CD1c-positive myeloid dendritic cell (primary cell): Measurements from ENCODE around the gene ASB15.
A peak's percentile ranks its signal among the peaks of the same experiment; 100 is the strongest.
"Not testable (repeated sequence)": the region's sequence is repeated elsewhere in the genome, so short reads cannot be mapped to it uniquely, and the experiment has no call there.

Experiments
- DNase-seq: peaks from one replicate; pipeline ENCODE4 v3.0.0-alpha.2; 2016; ENCODE audit errors: extremely low spot score

Gene ASB15

DNA sequence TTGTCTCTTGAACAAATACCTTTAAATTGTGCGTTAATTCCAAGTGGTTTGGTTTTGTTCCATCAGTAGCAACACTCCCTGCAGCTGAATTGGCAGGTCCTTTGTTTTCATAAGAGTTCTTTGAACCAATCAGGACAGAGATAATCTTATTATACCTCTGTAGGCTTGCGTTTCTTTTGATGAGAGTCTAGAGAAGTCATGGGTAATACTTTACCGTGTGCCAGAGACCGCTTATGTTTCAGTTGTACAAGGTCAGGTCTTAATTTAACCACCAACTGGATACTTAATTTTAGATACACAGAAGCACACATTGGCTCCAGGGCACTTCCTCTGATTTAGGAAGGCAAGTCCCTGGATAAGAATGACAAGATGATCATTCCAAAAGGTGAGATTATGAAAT lies at the start of gene ASB15:
TSS of gene ASB15 (plus strand) at position 292 of the 400 bp plus-strand sequence. CDS start 12,682 bp downstream, outside the sequence.
- no peak for DNase-seq

DNA sequence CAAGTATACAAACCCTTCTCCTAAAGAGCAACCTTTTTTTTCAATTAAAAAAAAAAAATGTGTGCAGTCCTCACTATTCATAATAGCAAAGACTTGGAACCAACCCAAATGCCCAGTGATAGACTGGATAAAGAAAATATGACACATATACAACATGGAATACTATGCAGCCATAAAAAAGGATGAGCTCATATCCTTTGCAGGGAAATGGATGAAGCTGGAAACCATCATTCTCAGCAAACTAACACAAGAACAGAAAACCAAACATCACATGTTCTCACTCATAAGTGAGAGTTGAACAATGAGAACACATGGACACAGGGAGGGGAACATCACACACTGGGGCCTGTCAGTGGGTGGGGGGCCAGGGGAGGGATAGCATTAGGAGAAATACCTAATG lies 49.5 kb upstream of the ASB15 start:
- not testable (repeated sequence) for DNase-seq

DNA sequence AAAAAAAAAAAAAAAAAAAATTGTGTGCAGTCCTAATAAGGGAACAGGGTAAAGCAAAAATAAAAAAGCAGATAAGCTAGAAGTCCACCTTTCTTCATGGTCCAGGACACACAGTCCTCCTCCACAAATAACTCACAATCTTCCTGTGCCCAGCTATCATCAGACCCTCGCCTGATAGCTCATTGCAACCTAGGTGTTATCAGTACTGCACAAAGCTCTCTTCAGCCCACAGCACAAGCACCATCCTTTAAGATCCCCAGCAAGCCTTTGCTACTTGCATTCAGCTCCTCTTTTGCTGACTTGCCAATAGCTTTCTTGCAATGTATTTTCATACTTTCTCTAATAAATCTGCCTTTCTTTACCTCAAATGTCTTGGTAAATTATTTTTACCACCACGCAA lies 49.0 kb upstream of the ASB15 start:
- DNase-seq: no peak

DNA sequence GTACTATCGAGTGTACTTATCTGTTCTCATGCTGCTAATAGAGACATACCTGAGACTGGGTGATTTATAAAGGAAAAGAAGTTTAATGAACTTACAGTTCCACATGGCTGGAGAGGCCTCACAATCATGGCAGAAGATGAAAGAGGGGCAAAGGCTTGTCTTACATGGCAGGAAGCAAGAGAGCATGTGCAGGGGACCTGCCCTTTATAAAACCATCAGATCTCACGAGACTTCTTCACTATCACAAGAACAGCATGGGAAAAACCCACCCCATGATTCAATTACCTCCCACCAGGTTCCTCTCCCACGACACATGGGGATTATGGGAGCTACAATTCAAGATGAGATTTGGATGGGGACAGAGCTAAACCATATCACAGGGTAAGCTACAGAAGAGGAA lies 48.5 kb upstream of the ASB15 start:
- no peak for DNase-seq

DNA sequence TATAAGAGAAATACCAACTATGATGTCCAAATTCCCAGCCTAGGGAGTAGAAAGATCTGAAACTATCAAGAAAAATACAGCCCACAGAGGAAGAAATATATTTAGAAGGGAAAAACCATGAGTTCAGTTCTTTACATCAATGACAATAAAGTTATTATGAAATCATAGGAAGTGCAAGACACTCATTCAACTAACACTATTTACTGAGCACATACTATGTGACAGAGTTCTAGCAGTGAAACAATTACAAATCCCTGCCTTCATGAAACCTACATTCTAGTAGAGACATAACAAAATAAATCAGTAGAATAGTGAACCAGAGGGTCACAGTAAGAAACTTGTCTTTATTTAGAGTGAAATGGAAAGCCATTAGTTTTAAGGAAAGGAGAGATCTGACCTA lies 46.1 kb upstream of the ASB15 start:
- DNase-seq: no peak

DNA sequence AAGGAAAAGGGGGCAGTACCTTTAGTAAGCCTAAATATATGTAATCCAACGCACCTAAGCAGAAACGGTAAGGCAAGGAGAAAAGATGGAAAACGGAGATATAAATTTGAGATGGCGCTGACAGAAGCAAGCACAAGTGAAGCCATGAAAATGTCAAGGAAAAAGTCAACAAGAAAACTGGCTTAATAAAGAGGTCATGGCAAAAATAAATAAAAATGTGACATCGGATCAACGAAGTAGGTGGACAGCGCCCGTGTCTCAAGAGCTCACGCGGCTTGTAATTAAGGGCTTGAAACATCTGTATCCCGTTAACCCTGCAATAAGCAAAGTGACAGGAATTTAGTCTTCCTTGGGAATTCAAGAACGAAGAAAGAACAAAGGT lies 44.6 kb upstream of the ASB15 start:
- DNase-seq: no peak

DNA sequence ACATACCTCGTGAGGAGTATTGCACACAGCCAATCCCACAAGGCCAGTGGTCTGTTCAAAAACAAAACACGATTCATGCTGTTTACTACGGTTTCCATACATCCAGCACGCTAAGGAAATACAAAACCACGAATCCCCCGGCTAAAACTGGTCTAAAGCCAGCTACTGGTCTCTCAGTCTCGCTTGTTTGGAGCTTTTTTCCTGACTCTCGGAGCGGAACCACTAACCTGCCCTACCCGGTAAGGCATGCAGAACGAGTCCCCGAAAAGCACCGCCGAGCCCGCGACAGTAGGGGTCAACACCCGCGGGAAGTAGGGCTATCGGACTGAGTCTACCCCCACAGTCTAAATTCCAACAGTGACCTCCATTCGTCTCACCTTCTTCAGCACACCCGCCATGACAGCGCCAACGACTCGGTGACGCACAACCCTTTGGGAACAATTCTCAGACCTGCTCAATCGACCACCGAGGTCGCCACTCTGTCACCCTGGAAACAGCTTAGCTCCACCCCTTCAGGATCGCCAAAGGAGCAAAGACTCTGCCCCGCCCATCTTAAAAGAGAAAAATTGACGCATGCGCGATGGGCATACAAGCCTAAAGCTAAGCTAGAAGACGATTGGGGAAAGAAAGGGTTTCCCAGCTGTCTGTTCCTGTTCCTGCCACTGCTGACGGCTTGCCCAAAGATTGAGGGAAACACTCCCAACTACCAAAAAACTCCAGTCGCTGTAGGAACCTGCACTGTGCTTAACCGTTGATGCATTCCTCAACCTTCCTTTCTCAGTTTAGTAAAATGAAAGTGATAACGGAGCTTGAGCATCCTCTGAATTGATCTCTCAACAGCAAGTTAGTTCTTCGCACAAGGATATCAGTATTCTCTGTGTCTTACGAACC lies 44.0 kb upstream of the ASB15 start, which contains the start of gene NDUFA5:
TSS of gene NDUFA5 (minus strand) at position 421 of the 891 bp plus-strand sequence. CDS start at position 398, 23 bp downstream.
- DNase-seq: peak; percentile 100

DNA sequence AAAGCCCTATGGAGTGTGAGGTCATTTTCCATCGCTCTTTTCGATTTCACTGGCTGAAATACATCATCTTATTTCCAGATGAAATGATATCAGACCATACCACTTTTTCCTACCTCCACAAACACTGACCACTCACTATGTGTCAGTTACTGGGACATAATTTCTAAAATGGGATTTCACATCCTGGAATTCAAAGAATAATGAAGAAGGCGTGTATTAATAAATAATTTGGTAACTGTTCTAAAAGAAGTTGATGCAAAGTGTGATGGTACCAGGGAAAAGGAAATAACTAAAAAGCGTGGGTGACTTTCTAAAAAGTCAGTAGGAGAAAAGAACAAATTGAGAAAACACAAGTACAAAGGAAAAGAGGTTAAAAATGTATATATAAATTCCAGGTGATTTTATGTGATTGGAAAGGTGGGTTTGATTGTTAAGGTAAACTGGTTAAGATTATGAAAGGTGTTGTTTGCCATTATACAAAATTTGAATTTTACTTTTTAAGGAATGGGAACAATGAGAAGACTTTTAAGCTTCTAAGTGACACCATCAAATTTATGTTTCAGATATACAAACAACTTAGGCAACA lies 43.2 kb upstream of the ASB15 start:
- no peak for DNase-seq

DNA sequence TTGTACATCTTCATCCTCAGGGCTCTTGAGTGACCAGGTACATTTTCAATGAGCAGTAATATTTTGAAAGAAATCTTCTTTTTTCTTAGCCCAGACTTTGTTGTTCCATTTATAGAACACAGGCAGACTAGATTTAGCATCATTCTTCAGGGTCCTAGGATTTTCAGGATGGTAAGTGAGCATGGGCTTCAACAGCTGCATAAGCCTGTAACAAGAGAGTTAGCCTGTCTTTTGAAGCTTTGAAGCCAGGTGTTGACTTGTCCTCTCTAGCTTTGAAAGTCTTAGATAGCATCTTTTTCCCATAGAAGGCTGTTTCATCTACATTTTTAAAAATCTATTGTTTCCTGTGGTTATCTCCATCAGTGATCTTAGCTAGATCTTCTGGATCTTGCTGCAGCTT lies 39.5 kb upstream of the ASB15 start:
- no peak for DNase-seq

DNA sequence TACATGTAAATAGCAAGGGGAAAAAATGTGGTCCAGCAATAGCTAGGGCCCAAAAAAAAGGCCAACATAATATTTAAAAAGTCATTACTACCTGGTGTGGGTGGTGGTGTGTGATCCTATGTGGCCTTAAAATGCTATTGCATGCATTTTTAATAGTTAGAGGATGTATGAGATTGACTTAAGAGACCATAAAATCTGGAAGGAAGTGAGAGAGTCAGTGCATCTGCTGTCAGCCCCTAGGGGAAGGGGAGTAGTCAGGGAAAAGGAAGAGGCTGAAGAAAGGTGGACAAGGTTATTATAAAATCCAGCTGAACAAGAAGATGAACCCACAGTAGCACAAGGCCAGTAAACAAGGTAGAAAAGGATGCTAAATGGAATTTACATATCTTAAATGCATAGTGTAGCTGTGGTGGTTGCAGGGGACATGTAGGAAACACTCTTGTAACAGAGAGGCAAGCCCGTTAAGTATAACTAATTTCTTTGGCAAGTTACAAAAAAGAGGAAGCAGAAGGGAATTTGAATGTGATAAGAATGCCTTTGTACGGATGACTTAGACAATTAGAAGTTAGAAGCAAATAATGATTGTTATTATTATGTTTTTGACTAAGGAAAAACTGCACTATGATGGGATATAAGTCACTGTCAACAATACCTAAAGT lies 32.1 kb upstream of the ASB15 start:
- peak; percentile 5 for DNase-seq

DNA sequence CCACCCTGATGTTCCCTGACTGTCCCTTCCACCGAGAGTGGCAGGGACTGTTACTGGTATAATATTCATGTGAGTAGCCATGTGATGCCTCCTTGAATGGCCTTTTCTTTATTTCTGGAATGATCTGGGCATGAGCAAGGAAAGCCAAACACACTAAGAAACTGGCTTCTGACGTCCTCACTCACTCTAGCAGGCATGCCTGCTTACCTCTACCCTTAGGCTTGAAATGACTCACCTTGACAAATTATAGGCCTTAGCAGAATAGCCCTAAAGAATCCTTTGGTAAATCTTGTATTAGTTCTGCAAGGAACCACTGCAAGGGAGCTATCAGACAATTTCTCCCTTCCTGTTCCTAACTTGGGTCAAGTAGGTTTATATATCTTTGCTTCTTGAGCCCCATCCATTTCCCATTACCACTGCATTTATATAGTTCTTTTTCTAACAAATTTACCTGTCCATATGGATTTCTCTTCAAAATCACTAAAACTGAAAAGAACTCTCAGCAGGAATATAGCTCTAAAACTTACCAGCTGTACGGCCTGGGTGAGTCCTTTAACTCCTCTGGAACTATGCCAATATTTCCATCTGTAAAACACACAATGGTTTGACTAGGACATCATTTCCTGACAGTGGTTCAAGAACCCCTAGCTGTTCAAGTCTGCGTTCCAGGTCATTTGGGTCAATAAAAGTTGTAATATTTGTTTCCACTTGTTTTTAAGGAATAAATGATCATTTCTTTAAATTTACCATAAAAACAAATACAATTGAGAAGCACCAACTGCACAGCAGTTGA lies 31.0 kb upstream of the ASB15 start:
- no peak for DNase-seq

DNA sequence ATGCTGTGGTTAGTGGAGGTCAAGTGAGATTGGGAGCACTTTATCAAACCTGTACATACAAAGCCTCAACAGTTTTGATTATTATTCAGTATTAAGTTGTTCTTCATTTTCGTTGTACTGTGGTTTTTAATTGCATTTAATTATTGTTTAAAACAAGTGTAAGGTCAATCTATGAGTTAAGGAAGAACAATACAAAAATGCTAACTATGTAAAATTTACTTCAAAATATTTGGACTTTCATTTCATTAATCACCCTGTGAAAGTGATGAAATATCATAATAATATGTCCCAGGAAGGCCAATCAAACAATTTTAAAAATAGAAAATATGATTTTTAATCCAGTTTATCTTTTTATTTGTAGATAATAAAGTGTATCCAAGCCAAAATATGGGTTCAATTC lies 30.4 kb upstream of the ASB15 start:
- no peak for DNase-seq

DNA sequence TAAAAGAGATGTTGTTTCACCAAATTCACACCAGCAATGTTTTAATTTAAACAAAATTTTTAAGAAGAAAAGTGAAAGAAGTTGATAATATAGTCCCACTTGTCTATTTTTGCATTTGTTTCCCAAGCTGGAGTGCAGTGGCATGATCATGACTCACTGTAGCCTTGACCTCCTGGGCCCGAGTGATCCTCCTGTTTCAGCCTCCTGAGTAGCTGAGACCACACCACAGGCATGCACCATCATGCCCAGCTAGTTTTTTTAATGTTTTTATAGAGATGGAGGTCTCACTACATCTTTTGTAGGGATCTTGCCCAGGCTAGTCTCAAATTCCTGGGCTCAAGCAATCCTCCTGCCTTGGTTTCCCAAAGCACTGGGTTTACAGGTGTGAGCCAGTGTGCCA lies 29.9 kb upstream of the ASB15 start:
- DNase-seq: no peak

DNA sequence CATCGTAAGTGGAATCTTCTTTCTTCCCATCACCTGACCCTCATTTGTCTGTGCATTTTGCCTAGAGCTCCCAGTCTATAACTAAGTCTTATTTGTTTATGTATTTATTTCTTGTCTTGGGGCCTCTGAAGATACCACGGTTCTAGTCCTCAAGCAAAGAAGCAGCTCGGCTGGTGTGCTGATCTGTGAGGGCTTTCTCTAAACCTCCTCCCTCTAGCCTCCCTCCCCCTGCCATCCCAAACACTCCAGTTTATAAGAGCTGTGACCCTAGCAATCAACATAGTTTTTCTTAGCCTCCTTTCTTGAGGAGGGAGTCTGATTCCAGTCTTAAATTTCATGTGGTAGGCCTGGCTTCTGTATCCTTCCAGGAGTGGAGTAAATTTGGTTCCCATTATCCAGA lies 28.3 kb upstream of the ASB15 start:
- DNase-seq: no peak

DNA sequence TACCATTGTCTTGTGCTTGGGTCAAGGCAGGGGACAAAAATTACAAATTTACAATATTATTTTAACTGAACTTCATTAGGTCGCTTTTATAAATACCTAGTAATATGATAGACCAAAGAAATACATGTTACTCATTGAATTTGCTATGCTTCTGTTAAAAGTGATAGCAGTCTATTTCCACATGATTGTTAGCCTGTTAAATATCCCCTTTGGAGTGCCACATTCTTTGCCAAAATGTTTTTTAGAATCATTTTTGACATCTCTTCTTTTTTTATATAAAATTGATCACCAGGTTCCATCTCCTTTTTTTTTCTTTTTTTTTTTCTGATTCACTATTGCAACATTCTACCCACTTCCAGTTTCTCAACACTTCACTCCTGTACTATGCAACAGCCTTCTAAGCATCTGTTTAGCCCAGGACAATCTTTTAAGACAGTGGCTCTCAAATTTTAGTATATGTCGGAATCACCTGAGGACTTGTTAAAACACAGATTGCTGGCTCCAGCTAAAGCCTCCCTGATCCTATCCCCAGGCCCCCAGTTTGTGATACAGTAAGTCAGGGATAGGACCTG lies 27.6 kb upstream of the ASB15 start:
- no peak for DNase-seq

DNA sequence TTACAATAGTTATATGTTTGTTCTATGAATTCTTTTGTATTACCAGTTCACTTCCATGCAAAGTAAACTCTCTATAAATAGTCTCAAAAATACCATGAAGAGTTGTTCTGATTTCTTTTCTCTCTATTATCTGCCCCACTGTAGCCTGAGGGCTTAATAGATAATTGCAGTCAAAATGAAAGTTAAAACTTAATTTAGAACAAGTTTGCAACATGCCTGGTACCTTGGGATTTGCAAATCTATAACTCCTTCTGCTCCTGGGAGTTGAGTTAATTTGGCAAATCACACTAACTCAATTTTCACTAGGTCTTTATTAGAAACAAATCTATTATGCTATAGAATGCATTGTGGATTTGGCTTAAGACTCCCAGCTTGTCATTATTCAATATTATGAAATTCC lies 22.2 kb upstream of the ASB15 start:
- no peak for DNase-seq

DNA sequence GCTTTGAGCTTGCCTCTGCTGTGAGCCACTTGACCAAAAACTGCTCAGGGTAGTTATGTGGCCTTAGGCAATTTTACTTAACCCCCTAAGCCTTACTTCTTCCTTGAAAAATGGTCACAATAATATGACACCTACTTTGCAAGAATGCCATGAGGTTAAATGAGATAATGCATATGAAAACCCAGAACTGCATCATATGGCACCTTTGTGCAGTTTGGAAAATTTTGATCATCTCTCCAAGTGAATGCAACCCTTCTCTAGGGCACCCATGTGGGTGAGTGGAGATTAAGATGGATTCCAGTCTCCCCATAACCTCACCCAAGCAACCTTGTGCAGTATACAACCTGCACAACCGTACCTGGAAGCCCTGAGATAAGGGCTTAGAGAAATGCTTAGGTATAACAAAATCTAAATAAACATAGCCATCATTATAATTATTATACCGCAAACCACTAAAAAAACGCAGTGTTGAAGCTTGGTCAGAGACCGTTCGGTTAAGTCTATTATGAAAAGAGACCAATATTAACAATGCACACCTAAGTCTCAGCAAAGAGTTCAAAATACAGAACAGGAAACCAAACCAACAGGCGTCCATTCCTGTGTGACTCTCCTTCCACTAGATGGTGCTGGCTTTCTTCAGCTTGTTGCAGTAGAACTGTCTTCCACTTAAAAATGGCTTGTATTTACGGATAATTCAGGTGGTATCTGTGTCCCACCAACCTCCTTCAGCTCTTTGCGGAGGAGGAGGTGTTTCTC lies 21.0 kb upstream of the ASB15 start:
- peak; percentile 1 for DNase-seq

DNA sequence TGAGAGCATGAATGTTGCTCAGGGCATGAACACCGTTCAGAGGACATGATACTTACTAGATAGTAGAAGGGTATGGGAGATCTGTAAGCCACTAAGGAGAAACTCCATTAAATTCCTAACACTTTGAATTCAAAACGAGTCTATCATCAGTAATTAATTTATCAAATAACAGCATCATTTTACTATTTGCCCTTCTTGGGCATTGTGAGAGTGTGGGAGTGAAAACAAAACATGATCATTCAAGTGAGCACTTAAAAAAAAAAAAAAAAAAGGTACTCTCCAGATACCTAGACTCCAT lies 20.5 kb upstream of the ASB15 start:
- DNase-seq: no peak

DNA sequence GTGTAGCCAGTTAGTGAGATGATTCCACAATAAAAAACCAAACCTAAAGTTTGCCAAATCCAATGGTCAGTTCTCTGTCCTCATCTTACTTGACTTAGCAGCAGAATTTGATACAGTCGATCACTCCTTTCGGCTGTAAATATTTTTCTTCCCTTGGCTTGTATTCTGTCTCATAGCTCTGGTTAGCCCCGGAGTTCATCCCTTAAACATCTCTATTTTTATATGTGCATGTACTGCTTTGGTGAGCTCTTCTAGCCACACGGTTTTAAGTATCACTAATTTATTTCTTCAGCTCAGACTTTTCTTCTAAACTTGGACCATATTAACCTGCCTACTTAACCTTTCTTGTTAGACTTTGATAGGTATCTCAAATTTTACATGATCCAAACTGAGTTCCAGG lies 17.8 kb upstream of the ASB15 start:
- DNase-seq: no peak

DNA sequence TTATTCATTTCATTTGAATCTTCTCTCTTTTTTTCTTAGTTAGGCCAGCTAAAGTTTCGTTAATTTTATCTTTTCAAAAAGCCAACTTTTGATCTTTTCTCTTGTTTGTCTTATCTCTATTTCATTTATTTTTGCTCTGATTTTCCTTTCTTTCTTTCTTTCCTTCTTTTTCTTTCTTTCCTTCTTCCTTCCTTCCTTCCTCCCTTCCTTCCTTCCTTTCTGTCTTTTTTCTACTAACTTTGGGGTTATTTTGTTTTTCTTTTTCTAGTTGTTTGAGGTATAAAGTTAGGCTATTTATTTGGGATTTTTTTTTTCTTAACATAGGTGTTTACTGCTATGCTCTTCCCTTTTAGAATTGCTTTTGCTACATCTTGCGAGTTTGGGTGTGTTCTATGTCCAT lies 13.2 kb upstream of the ASB15 start:
- DNase-seq: no peak

DNA sequence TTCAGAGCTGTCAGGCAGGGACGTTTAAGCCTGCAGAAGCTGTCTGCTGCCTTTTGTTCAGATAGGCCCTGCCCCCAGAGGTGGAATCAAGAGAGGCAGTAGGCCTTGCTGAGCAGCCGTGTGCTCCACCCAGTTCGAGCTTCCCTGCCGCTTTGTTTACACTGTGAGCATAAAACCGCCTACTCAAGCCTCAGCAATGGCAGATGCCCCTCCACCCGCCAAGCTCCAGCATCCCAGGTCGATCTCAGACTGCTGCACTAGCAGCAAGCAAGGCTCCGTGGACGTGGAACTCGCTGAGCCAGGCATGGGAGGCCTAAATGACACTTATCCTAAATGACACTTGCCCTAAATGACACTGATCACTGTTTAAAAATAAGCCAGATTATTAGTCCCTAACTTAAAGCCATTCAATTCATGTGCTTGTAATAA lies 6.8 kb upstream of the ASB15 start:
- DNase-seq: no peak
